Measurements from ENCODE around the gene S100A4. TPM values are rescaled to one million over a fixed set of nuclear protein-coding genes. Genes with fewer than 3 reads are reported as not detected.
"Not testable (repeated sequence)": the region's sequence is repeated elsewhere in the genome, so short reads cannot be mapped to it uniquely, and the experiment has no call there.

S100A4 gene
- polyA plus RNA-seq, 4 donors, result 32.3 to 55.5 (median 47.8) TPM

GRCh38 chr1:153535242-153536011 is 10.2 kb downstream of the S100A4 start, which contains the start of gene S100A6:
Gene S100A6 (minus strand): TSS chr1:153535991. CDS start chr1:153535339, 652 bp downstream.
- no peak for DNase-seq (ENCODE audit: low read depth in 4 of 4, low spot score in 2 of 4)

- no peak for DNase-seq (ENCODE audit: low read depth in 4 of 4, low spot score in 2 of 4)
Observed at GRCh38 chr1:153534925-153535241, 10.7 kb downstream of the S100A4 start.

- no peak for DNase-seq (ENCODE audit: low read depth in 4 of 4, low spot score in 2 of 4)
Observed at GRCh38 chr1:153534226-153534924, 11.2 kb downstream of the S100A4 start.

- DNase-seq (ENCODE audit: low read depth in 4 of 4, low spot score in 2 of 4), result no peak
Observed at GRCh38 chr1:153533689-153534201, 11.9 kb downstream of the S100A4 start.

GRCh38 chr1:153532769-153533599 is 12.6 kb downstream of the S100A4 start:
- peak in 2 of 4 donors; percentile 72 to 82 for DNase-seq (ENCODE audit: low read depth in 4 of 4, low spot score in 2 of 4)

GRCh38 chr1:153532181-153532580 is 13.4 kb downstream of the S100A4 start:
- no peak for DNase-seq (ENCODE audit: low read depth in 4 of 4, low spot score in 2 of 4)

- no peak for DNase-seq (ENCODE audit: low read depth in 4 of 4, low spot score in 2 of 4)
Observed at GRCh38 chr1:153531638-153532037, 14.0 kb downstream of the S100A4 start.

GRCh38 chr1:153527683-153528040 is 17.9 kb downstream of the S100A4 start:
- no peak for DNase-seq (ENCODE audit: low read depth in 4 of 4, low spot score in 2 of 4)

DNA sequence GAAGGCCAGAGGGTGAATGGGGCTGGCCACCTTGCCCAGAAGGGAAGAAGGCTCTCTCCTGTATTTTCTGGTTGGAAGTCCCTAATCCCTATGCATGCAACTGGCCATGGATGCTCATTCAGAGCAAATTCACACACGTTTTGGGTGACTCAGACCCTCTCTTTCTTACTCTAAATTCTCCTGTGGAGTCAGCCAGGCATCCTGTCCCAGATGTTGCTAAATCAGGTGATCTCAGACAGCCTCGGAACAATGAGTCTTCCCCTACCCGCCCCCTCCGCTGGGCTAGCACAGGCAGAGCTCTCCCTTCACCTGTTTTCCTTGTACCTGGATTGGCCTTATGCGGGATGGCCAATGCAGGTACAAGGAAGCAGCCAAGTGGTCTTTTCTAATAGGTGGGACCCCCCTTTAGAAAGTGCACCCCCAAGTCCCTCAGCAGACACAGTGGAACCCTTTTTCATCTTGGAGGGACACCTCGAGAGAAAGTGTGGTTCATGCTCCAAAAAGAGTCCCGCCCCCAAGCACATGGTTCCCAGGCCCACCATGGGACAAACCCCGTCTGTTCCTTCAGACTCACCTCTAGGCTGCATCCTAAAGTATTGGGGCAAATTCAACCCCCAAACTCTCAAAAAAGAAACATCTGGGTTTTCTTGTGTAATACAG is 18.5 kb downstream of the S100A4 start:
- DNase-seq (ENCODE audit: low read depth in 4 of 4, low spot score in 2 of 4), result no peak

- no peak for DNase-seq (ENCODE audit: low read depth in 4 of 4, low spot score in 2 of 4)
Observed at GRCh38 chr1:153526132-153526543, 19.5 kb downstream of the S100A4 start.

DNA sequence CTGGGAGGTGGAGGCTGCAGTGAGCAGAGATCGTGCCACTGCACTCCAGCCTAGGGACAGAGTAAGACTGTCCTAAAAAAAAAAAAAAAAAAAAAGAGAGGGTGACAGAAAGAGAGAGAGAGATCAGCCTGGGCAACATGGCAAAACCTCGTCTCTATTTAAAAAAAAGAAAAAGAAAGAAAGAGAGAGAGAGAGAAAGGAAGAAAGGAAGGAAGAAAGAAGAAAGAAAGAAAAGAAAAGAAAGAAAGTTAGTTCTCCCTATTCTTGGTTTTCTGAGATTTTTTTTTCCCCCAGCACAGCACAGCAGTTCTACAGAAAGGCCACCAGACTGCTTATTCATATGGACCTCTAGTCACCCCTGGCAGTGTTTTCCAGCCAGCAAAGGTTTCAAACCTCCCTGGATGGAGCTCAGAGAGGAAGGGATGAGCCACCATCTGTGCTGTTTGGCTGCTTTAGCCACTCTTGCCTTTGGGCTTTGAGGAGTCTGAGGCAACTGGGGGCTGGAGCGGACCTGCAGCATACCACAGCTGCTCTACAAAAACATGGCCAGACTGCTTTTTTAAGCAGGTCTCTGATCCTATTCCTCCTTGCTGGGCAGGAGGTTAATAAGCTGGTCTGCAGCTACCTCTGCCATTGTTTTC is 20.4 kb downstream of the S100A4 start:
- DNase-seq (ENCODE audit: low read depth in 4 of 4, low spot score in 2 of 4), result no peak

GRCh38 chr1:153522353-153523048 is 23.1 kb downstream of the S100A4 start:
- DNase-seq (ENCODE audit: low read depth in 4 of 4, low spot score in 2 of 4), result not testable (repeated sequence)

DNA sequence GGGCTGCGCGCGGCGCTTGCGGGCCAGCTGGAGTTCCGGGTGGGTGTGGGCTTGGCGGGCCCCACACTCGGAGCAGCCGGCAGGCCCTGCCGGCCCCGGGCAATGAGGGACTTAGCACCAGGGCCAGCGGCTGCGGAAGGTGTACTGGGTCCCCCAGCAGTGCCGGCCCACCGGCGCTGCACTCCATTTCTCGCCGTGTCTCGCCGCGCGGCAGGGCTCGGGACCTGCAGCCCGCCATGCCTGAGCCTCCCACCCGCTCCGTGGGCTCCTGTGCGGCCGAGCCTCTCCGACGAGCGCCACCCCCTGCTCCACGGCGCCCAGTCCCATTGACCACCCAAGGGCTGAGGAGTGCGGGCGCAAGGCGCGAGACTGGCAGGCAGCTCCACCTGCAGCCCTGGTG is 23.8 kb downstream of the S100A4 start:
- not testable (repeated sequence) for DNase-seq (ENCODE audit: low read depth in 4 of 4, low spot score in 2 of 4)

DNA sequence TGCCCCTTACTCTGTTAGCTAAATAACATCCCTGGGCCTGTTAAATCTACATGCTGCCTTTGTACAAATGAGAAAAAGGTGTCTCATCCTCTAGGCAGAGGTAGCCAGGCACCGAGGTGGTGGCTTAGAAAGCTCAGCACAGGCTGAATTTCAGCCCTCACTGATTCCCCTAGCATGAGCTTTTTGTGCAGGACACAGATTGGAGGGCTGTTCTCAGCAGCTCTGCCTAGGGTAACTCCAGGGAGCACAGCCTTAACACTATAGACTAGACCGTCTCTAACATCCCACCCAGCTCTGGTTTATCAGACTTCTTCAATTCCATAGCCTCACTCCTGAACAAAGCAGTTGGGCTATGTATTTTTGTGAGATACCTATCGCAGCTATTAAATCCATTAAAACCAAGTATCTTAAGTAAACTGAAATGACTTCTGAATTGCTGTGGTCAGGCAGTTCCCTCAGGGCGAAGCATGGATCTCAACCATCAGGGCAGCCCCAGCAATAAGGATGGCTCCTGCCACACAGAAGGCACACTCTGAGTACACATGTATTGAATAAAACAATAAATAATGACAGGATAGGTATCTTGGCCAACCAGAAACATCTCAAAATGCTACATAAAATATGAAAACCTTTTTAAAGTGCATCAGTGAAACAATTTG is 24.7 kb downstream of the S100A4 start:
- no peak for DNase-seq (ENCODE audit: low read depth in 4 of 4, low spot score in 2 of 4)

DNA sequence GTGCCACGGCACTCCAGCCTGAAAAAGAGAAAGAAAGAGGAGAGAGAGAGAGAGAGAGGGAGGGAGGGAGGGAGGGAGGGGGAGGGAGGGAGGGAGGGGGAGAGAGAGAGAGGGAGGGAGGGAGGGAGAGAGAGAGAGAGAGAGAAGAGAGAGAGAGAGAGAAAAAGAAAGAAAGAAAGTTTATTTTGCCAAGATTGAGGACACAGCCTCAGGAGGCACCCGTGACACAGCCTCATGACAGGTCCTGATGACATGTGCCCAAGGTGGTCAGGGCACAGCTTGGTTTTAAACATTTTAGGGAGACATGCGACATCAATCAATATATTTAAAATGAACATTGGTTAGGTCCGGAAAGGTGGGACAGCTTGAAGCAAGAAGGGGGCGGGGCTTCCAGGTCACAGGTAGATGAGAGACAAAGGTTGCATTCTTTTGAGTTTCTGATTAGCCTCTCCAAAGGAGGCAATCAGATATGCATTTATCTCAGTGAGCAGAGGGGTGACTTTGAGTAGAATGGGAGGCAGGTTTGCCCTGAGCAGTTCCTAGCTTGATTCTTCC is 25.4 kb downstream of the S100A4 start:
- not testable (repeated sequence) for DNase-seq (ENCODE audit: low read depth in 4 of 4, low spot score in 2 of 4)

GRCh38 chr1:153519242-153519641 is 26.4 kb downstream of the S100A4 start:
- no peak for DNase-seq (ENCODE audit: low read depth in 4 of 4, low spot score in 2 of 4)

DNA sequence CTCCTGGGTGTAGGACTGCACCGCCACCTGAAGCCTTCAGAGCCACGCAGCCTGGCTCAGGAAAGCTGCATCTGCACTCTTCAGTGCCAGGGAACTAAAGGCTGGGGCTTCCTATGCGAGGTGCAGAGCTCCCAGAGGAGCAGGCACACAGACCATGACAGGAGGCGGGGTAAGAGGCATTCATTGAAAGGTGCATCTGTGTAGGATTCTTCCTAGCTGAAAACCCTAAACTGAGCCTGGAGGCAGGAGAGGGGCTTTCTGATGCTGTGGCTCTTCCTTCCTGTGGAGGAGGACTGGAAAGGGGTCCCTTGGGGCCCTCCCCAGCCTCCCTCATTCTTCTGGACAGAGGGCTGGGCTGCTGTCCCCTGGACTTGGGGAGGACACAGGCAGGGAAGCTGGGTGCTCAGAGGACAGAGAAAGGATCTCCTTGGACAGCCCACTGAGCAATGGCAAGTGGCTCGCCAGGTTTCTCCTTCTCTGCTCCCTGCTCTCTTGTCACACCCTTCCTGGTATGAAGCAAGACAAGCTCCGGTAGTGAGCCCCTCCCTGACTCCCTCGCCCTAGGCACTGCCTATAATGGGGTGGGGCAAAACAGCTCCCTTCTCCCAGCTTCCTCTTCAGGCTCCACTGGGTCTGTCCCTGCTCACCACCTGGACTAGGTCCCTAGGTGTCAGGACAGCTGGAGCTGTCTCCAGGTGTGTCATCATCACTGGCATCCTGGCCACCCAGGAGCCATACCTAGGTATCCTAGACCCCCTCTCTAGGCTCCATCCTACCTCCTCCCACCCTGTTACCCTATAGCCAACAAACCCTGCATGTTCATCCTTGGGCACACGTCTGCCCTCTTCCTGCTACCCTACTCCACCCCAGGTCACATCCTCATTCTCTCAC is 29.9 kb downstream of the S100A4 start:
- DNase-seq (ENCODE audit: low read depth in 4 of 4, low spot score in 2 of 4), result no peak

- DNase-seq (ENCODE audit: low read depth in 4 of 4, low spot score in 2 of 4), result no peak
Observed at GRCh38 chr1:153513666-153514065, 31.9 kb downstream of the S100A4 start.
